ENCODE data around the gene ABCD1.
"Not testable (repeated sequence)": the region's sequence is repeated elsewhere in the genome, so short reads cannot be mapped to it uniquely, and the experiment has no call there.

The ABCD1 gene

DNA sequence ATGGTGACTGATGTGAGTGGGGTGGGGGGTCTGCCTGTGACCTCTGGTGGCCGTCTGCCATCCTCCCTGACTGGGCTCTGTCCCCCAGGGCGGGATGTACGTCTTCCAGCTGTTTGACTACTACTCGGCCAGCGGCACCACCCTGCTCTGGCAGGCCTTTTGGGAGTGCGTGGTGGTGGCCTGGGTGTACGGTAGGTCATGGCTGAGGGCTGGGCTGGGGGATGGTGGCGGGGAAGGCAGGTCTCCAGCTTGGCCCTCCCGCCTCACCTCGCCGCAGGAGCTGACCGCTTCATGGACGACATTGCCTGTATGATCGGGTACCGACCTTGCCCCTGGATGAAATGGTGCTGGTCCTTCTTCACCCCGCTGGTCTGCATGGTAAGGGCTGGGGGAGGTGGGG lies 30.4 kb upstream of the ABCD1 start:
- not testable (repeated sequence) for DNase-seq (ENCODE audit: low spot score)

DNA sequence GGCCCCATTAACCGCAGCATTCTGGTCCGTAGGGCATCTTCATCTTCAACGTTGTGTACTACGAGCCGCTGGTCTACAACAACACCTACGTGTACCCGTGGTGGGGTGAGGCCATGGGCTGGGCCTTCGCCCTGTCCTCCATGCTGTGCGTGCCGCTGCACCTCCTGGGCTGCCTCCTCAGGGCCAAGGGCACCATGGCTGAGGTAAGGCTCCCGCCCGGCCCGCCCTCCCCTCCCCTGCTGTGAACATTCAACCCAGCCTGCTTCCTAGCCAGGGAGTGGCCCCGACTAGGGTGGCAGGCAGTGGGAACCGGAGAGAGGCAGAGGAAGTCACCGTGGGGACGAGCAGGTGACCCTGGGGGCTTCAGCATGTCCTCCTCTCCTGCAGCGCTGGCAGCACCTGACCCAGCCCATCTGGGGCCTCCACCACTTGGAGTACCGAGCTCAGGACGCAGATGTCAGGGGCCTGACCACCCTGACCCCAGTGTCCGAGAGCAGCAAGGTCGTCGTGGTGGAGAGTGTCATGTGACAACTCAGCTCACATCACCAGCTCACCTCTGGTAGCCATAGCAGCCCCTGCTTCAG lies 29.9 kb upstream of the ABCD1 start:
- DNase-seq (ENCODE audit: low spot score) = no peak

DNA sequence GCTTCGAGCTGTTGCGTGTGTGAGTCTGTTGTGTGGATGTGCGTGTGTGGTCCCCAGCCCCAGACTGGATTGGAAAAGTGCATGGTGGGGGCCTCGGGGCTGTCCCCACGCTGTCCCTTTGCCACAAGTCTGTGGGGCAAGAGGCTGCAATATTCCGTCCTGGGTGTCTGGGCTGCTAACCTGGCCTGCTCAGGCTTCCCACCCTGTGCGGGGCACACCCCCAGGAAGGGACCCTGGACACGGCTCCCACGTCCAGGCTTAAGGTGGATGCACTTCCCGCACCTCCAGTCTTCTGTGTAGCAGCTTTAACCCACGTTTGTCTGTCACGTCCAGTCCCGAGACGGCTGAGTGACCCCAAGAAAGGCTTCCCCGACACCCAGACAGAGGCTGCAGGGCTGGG lies 28.6 kb upstream of the ABCD1 start:
- DNase-seq (ENCODE audit: low spot score) = no peak

DNA sequence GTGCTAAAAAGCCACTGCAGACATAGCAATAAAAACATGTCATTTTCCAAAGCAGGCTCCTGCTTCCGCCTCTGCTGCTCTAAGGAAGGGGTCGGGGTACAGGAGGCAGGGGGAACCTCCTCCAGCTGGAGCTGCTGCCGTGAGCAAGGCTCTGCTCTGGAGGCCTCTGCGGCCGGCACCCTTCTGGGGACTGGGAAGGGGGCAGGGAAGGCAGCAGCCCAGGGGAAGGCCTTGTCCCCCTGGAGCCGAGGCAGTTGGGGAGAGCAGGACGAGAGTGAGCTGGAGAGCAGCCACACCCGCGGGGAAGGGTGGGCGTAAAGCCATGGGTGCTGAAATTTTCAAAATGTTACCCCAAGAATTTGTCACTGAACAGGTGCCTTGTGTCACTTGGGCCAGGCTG lies 28.1 kb upstream of the ABCD1 start:
- not testable (repeated sequence) for DNase-seq (ENCODE audit: low spot score)

DNA sequence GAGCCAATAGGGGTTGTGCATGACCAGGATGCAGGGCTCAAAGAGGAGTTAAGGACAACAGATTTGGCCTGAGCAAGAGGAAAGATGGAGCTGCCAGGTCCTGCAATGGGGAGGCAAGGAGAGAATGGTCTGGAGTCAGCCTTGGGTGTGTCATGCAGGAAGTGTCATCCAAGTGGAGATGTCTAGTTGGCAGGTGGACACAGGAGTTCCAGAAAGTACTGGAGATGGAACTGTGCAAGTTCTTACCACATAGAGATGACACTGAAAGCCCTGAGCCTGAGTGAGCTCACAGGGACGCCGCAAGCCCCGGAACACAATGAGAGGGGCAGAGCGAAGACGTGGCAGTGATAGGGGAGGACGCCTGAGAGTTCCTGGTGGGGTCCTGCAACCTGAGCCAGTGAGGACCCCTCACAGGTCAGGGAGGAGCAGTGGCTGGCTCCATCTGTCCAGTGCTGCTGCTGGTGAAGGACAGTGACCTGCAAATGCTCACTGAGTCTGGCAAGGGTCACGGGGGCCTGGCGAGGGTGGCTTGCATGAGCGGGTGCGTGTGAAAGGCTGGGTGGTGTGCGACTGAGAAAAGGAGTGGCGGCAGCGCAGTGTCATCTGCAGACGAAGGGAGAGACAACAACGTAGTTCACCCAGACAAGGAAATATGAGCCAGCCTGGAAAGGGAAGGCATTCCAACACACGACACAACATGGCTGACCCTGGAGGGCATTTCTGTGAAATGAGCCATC lies 27.5 kb upstream of the ABCD1 start:
- not testable (repeated sequence) for DNase-seq (ENCODE audit: low spot score)

DNA sequence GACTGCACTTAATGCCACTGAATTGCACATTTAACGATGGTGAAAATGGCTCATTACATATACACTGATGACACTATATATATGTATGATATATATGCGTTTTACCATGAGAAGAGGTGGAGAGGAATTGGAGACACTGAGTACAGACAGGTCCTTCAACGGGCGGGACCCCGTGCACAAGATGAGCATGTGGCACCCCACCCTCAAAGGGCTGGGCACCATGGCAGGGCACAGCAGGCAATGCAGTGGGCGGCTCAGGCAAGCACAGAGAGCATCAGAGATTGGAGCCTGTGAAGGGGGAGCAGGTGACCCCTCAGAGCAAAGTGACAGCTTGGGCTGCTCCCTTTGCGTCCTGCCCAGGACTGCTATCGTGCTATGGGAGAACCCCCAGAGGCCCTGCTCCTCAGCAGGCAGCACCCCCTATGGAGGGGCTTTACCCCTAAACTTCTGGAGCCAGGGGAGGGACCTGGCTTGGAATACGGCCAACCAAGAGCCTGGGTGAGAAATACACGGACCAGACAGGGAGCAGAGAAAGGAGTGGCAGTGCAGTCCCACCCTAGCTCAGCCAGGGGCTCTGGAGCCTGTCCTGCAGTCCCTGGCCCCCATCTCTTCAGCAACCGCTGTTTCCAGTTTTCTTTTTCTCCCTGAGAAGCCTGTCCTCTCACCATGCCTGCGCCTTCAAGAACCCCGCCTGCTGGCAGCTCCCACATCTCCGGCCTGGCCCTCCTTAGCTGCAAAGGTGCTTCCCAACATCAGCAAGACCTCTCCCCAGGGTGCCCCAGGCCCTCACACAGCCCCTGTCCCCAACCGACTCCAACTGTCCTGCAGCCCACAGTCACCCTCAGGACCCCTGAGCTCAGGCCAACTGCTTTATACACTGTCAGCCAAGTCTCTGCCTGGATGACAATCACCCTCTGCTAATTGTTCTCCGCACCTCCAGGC lies 26.5 kb upstream of the ABCD1 start:
- DNase-seq (ENCODE audit: low spot score) = no peak

DNA sequence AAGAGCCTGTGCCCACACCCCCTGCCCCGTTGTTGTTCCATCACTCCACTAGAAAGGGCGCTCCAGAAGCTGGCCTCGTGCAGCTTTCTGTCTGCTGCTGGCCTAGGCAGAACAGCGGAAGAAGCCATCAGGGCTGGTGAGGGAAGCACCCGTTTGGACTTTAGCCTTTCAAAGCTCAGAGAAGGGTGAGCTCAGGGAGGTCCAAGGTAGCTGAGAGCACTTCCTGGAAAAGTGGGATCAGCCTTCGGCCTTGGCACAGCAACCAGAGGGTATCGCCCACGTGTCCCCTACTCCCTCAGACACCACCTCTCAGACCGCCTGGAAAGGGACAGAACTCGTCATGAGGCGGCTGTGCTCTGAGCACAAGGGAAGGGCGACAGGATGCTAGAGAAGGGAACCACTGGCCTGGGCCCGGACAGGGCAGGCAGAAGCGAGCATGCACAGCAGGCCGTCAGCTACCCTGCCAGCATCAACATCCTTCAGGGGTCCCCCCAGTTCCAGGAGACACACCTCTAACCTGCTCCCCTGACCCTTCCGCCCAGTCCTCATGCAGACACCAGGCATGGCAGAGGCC lies 25.4 kb upstream of the ABCD1 start:
- DNase-seq (ENCODE audit: low spot score) = not testable (repeated sequence)

DNA sequence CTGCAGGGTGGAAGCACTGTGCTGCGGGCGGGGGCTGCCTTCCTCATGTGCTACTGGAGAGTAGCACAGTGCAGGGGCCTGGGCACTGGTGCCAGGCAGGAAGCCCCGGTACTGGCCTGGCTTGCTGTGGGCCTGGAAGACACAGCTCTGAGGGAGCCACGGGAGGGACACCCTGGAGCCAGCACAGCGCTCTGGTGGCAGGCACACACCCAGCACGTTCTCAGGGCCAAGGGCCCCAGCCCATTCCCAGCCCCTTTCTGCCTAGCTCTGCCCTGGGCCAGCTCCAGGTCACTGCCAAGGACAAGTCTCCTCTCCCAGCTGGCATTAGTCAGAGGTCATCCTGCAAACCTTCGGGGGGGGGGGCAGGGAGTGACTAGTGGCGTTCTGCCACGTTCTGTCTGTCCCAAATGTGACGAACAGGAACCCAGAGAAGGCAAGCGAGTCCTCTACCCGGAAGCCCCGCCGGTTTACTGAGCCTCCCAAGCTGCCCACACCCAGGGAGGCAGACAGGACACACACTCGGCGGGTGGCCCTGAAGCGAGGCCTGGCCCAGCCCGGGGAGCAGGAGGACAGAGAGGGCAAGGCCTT lies 24.8 kb upstream of the ABCD1 start:
- not testable (repeated sequence) for DNase-seq (ENCODE audit: low spot score)

DNA sequence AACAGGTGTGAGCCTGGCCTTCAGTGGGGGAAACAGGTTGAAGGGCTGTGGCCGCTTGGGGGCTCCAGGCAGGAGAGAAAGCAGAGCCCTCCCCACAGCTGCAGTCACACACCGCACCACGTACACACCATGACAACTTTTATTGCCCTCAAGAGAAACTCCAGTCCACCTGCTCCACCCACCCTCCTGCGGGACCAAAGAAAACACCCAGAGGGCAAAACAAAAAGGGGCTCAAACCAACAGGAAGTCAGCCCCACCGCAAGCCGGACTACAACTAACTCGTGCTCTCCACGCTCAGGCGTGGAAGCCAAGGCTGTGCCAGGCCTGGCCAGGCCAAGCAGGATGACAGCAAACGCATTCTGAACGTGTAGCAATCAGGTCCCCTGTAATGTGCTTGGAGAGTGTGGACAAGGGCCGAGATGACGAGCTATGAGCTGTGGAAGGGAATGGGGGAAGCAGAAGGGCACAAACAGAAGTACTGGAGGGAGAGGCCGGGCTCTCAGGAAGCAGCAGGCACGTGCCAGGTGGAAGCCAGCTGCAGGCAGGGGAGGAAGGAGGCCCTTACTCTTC lies 24.2 kb upstream of the ABCD1 start:
- no peak for DNase-seq (ENCODE audit: low spot score)

DNA sequence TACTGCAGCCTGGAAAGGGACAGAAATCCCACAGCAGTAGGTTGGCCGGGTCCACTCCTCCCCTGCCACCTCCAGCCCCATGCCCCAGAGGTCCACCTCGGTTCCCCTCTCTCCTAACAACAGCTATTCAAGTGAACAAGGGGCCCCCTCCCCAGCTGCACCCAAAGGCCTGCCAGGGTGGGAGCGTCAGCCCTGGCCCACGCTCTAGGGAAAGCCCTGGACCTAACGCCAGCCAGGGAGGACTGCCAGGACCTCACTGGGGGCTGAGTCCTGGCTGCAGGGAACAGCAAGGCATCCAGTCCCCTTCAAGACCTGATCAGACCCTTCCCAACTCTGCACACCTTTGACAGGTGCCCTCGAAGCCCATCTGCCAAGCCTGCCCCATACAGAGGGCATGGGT lies 23.7 kb upstream of the ABCD1 start:
- DNase-seq (ENCODE audit: low spot score) = no peak

DNA sequence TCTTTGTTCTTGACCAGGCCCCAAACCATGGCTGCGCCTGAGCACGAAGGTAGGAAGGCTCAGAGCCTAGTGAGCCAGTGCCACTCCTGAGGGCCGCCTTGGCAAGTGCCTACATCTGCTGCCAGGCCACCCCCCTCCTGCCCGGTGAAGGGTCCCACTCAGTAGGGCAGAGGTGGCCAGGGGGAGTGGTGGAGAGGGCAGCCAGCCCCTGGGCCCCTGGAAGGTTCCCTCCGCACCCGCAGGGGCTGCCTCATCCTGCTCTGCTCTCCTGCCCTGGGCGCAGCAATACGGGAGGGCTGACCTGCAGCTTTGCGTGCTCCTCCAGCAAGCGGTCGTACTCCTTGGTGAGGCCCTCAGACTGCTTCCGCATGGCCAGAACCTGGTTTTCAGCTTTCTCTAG lies 22.9 kb upstream of the ABCD1 start:
- no peak for DNase-seq (ENCODE audit: low spot score)

DNA sequence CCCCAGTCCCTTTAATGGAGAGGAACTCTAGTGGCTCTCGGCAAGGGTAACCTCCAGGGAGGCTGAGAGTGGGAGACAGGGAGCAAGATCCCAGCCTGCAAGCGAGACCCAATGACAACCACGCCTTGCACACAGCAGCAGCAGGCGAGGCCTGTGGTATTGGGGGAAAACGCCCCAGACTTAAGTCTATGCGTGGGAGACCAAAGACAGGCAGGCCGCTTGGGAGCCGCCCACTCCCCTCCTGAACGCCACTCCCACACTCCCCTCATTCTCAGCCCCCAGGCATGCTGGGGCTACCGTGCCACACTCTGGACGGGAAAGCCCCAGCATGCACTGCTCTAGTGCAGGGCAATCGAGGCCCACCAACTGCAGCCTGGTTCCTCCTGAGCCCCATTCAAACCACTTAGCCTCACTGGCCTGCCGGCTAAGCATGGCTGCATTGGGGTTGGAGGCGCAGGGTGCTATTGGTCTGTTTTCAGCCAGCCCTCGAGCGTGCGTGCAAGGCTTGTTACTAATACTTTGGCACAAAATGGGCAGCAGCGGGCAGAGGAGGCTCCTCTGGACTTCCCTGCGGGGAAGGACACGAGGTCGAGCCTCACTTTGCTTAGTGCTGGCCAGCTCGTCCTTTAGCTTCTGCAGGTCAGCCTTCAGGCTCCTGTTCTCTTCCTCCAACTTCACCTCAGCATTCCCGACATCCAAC lies 22.2 kb upstream of the ABCD1 start:
- no peak for DNase-seq (ENCODE audit: low spot score)

DNA sequence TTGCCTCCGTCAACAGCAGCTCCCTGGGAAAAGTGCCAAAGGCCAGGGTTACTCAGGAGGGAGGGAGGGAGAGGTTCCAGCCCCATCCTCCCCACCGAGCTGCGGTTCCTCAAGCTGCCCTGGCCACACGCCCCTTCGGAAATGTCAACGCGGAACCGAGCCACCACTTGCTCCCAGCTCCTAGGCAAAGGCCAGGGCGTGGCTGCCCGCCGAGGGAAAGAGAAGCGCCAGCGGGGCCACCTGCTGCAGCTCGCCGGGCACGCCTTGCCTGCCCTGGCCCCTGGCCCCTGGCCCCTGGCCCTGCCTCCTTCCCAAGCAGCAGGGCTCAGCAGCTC lies 21.7 kb upstream of the ABCD1 start:
- no peak for DNase-seq (ENCODE audit: low spot score)

DNA sequence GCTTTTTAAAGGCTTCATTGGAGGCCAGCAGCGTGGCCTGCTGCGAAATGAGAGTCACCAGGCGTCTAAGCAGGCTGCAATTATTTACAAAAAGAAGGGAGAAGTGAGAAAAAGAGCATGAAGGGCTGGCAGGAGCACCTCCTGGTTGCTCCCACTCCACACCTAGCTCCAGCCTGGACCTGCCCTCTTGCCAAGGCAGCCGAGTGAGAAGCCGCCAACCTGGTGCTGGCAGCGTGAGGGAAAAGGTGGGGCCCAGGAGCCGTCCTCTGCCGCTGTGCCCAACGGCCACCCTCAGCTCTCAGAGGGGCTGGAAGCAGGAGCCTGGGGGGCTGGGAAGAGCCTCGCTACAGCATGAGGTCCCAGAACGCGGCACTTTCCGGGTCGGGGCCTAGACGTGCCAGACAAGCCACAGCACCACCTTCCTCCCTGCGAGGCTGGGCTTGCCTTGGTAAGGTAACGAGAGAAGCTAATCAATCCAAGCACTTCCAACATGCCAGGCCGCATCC lies 20.6 kb upstream of the ABCD1 start:
- no peak for DNase-seq (ENCODE audit: low spot score)

DNA sequence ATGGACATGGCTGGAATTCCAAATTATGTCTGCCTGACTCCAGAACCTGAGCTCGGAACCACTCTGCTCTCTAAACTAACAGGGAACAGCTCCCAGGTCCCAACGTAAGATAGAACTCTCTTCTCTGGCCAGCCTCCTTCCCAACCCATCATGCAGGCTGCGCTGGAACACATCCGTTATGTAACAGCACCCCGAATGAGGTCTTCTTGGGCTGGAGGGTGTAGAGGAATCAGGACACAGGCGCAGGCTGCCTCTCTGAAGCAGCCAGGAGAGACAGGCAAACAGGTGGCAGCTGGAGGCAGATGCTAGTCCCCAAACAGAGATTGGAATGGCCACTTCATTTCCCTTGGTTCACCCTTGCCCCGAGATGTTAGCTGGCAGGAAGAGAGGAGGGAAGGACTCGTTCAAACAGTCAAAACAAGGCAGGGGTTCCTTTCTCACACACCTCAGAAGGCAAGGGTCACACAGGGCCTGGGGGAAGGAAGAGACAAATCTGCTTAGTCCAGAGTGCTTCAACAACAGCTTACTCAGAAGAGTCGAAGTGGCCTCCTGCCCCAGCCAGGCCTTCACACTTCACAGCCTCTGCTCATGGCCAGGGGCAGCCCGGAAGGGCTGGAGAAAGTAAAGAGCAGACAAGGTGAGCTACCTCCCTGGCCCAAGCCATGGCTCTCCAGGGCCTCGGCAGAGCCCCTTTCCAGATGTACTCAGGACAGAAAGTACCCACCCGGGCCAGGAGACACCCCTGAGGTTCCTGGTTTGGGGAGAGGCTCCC lies 19.8 kb upstream of the ABCD1 start:
- DNase-seq (ENCODE audit: low spot score) = not testable (repeated sequence)

DNA sequence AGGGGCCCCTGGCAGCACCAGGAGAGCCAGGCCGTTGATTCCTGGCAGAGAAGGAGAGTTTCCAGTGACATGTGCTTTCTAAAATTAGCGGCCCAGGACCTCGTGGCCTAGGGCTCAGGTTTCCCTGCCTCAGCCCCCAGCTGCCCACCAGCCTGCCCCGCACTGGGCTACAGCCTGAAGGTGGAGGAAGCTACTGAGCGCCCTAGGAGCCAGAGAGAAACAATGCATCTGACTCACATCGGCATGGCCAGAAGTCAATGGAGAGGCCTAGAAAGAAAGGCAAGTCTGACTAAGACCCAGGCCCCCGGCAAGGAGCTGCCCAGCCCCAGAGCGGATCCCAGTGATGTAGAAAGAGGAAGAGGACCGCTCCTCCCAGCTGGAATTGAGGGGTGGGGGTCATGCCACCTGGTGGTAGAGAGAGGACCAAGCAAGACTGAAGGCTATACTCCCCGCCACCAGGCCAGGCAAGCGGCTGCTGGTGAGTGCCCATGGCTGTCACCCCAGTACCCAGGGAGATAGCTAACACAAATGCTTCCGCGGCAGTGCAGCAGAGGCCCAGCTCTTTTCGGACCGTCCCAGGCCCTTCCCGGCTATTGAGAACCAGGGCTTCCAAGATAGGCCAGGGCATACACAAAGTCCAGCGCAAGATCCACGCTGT lies 19.1 kb upstream of the ABCD1 start:
- DNase-seq (ENCODE audit: low spot score) = not testable (repeated sequence)

DNA sequence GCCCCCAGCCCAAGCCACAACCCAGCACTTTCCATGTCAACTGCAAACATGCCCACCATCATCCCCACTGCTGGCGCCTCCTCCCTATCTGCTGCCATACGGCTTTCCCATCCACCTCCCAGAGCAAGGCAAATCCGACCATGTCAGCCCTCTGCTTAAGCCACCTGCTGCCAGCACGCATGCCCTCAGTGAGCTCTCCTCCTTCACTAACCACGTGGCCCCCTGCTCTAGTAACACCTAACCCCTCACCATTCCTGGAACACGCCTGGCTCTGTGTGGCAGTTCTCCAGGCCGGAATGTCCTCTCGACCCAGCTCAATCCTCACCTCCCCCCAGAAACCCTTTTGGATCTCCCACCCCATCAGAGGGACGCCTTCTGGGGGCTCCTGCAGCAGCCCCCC lies 17.9 kb upstream of the ABCD1 start:
- DNase-seq (ENCODE audit: low spot score) = no peak

DNA sequence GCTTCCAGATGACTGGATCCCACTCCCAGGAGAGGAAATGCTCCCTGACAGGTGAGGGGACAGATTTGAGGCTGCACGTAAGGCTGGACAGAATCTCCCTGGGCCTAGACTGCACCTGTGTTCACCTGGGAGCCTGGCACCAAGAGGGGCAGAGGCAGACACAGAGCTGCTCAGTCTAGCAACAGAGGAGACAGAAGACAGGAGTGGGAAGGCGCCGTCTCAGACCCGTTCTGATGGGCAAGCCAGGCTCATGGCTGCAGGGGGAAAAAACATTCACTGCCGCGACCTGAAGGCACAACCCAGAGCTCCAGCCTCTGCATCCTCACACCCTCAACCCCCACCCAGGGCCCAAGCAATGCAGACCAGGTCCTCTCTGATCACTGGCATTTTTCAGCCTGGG lies 17.2 kb upstream of the ABCD1 start:
- no peak for DNase-seq (ENCODE audit: low spot score)

DNA sequence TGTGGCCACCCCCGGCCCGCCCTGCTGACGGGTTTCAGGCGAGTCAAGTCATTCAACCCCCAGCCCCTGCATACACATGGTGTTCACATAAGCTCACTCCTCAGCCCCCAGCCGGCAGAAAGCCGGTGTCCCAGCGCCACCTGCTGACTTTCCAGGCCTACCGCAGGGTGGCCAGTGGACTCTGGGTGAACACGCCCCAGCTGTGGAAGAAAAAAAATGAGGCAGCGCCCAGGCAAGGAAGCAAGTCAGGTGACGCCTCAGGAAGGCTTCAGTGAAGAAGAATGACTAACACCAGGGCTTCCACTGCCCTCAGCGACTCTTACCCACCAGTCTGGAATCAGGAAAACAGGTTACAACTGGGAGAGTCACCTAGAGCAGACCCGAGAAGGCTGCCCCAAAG lies 16.2 kb upstream of the ABCD1 start:
- DNase-seq (ENCODE audit: low spot score) = peak; percentile 68

All from HuH-7.5 (cell line).